ENCODE results near the gene PLPP2.

Gene PLPP2

DNA sequence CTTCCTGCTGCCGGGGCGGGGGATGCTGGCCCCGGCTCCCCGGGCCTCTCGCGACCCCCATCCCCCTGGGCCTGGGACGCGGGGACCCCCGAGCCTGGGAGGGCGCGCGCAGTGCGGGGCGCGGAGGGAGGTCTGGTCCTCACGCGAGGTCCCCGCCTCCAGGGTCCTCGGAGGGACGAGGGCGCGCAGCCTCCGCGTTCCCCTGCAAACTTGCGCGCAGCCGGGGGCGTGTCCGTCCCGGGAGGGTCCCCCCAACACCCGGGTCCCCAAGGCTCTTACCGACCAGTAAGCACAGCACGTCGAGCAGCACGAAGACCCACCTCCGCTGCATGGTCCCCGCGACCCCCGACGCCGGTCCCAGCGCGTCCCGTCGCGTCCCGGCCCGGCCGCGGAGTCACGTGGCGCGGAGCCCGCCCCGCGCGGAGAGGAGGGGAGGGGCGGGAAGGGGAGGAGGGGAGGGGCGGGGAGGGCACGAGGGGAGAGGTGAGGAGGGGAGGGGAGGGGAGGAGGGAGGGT lies at the start of gene PLPP2:
TSS of gene PLPP2 (minus strand) at position 398 of the 516 bp plus-strand sequence. CDS start at position 331, 67 bp downstream.
- no peak within 1 kb of the TSS for H3K4me3 ChIP-seq (ENCODE audit: low read length)
- peaks cover 12% of the 10 kb centered on the region for H3K27me3 ChIP-seq (ENCODE audit: control insufficient read depth, low read length)
- no peaks in the 10 kb centered on the region for H3F3A ChIP-seq (ENCODE audit: control insufficient read depth, insufficient read depth)
- no peaks in the 10 kb centered on the region for H3K9me2 ChIP-seq (replicated peaks; ENCODE audit: control insufficient read depth, low read length)
- TF ChIP-seq, protein P1, sequence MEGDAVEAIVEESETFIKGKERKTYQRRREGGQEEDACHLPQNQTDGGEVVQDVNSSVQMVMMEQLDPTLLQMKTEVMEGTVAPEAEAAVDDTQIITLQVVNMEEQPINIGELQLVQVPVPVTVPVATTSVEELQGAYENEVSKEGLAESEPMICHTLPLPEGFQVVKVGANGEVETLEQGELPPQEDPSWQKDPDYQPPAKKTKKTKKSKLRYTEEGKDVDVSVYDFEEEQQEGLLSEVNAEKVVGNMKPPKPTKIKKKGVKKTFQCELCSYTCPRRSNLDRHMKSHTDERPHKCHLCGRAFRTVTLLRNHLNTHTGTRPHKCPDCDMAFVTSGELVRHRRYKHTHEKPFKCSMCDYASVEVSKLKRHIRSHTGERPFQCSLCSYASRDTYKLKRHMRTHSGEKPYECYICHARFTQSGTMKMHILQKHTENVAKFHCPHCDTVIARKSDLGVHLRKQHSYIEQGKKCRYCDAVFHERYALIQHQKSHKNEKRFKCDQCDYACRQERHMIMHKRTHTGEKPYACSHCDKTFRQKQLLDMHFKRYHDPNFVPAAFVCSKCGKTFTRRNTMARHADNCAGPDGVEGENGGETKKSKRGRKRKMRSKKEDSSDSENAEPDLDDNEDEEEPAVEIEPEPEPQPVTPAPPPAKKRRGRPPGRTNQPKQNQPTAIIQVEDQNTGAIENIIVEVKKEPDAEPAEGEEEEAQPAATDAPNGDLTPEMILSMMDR (IDR thresholded peaks at IDR 0.05; ENCODE audit: low read depth, low read length, poor library complexity, severe bottlenecking), result no peak
- no peak for TF ChIP-seq EZH2phosphoT487 (IDR thresholded peaks at IDR 0.05; ENCODE audit: borderline replicate concordance, low read length)
- no peak within 1 kb of the TSS for H3K27ac ChIP-seq (ENCODE audit: low read depth, low read length)
- H3K4me1 ChIP-seq (ENCODE audit: control insufficient read depth, low read length), result no peaks in the 10 kb centered on the region
- no peaks in the 10 kb centered on the region for H3K9me3 ChIP-seq (ENCODE audit: control insufficient read depth, insufficient read depth, low read length)
- no peak within 1 kb of the TSS for H3K4me2 ChIP-seq (ENCODE audit: low read length)
- H3K36me3 ChIP-seq (ENCODE audit: control insufficient read depth, low read length), result no peaks in the 10 kb centered on the region
- no peaks in the 10 kb centered on the region for H4K20me1 ChIP-seq (ENCODE audit: control insufficient read depth, insufficient read depth, low read depth, low read length)
- H3K79me2 ChIP-seq (ENCODE audit: control insufficient read depth, low read length), result no peaks in the 10 kb centered on the region

DNA sequence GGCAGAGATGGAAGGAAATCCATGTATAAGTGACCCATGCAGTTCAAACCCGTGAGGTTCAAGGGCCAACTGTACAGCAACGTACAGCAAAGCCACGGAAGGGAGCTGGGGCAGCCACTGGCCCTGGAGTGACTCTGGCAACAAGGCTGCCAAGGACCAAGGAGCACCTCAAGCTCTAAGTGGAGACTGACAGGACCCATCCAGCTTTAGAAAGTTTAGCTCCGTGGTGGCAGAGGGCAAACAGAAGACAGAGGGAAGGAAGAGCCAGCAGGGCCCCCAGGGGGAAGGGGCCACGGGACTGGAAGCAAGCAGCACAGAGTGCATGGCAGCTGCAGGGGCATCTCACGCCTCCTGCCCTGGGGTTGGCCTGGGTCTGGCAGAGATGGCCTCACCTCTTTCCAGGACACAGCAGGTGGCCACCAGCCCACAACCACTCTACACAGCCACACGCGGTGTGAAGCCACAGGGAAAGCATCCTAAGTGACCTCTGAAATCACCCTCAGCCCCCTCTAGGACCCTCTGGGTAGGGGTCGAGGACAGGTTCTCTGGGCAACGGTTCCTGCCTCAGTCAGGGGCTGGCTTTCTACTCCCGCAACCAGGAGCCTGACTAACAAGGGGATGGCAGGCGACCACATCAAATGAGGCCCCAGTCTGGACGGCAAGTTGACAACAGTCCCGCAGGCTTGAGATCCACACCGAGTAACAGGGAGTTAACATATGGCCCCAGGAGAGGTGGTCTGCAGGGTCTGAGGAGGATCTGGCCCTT lies 49.6 kb upstream of the PLPP2 start:
- TF ChIP-seq, protein P1 (IDR thresholded peaks at IDR 0.05; ENCODE audit: low read depth, low read length, poor library complexity, severe bottlenecking), result no peak
- TF ChIP-seq EZH2phosphoT487 (IDR thresholded peaks at IDR 0.05; ENCODE audit: borderline replicate concordance, low read length), result no peak
- 0 out of 2 replicates have a peak, but pooled peaks cover 2% of the 10 kb centered on the region for H3F3A ChIP-seq (ENCODE audit: control insufficient read depth, insufficient read depth)
- no peak overlapping the region; the same call in 1 of the 2 replicates for H3K4me2 ChIP-seq (ENCODE audit: low read length)
- no peak overlapping the region for H3K27ac ChIP-seq (ENCODE audit: low read depth, low read length)
- 0 out of 2 replicates have a peak, but pooled peaks cover 4% of the 10 kb centered on the region for H4K20me1 ChIP-seq (ENCODE audit: control insufficient read depth, insufficient read depth, low read depth, low read length)
- H3K79me2 ChIP-seq (ENCODE audit: control insufficient read depth, low read length), result peaks cover 81% of the 10 kb centered on the region
- H3K27me3 ChIP-seq (ENCODE audit: control insufficient read depth, low read length), result no peaks in the 10 kb centered on the region
- H3K9me2 ChIP-seq (replicated peaks; ENCODE audit: control insufficient read depth, low read length), result no peaks in the 10 kb centered on the region
- H3K4me3 ChIP-seq (ENCODE audit: low read length), result no peak overlapping the region
- H3K9me3 ChIP-seq (ENCODE audit: control insufficient read depth, insufficient read depth, low read length), result peaks cover 3% of the 10 kb centered on the region; the same call in 1 of the 2 replicates
- peaks cover 24% of the 10 kb centered on the region for H3K4me1 ChIP-seq (ENCODE audit: control insufficient read depth, low read length)
- H3K36me3 ChIP-seq (ENCODE audit: control insufficient read depth, low read length), result peaks cover 51% of the 10 kb centered on the region

DNA sequence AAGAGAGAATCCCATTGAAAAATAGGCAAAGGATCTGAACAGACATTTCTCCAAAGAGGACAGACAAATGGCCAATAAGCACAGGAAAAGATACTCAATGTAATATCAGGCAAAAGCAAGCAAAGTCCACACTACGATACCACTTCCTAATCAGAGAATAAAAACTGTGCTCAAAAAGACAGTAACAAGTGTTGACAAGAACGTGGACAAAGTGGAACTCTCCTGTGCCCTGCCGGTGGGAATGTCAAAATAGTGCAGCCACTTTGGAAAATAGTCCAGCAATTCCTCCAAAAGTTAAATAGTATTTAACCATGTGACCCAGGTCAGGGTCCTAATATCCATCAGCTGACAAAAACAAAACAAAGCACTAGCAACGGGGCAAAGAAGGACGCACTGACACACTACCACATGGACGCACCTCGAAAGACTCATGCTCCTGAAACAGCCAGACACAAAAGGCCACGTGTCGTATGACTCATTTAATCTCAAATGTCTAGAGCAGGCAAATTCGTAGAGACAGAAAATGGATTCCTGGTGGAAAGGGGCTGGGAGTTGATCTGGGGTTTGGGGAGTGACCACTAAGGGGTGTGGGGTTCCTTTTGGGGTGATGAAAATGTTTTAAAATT lies 48.2 kb upstream of the PLPP2 start:
- Histone ChIP-seq H3K36me3 (ENCODE audit: control insufficient read depth, low read length) (peaks cover 63% of the 10 kb centered on the region), H3K9me3 (ENCODE audit: control insufficient read depth, insufficient read depth, low read length) (peaks cover 3% of the 10 kb centered on the region; the same call in 1 of the 2 replicates), H3K4me3 (ENCODE audit: low read length) (no peak overlapping the region), H3K27ac (ENCODE audit: low read depth, low read length) (no peak overlapping the region), H3K27me3 (ENCODE audit: control insufficient read depth, low read length) (no peaks in the 10 kb centered on the region), H4K20me1 (ENCODE audit: control insufficient read depth, insufficient read depth, low read depth, low read length) (0 out of 2 replicates have a peak, but pooled peaks cover 4% of the 10 kb centered on the region), H3F3A (ENCODE audit: control insufficient read depth, insufficient read depth) (no peaks in the 10 kb centered on the region), H3K9me2 (replicated peaks; ENCODE audit: control insufficient read depth, low read length) (no peaks in the 10 kb centered on the region), H3K79me2 (ENCODE audit: control insufficient read depth, low read length) (peaks cover 96% of the 10 kb centered on the region), H3K4me1 (ENCODE audit: control insufficient read depth, low read length) (peaks cover 18% of the 10 kb centered on the region), H3K4me2 (ENCODE audit: low read length) (no peak overlapping the region)
- TF ChIP-seq, protein P1 (IDR thresholded peaks at IDR 0.05; ENCODE audit: low read depth, low read length, poor library complexity, severe bottlenecking), result no peak
- TF ChIP-seq EZH2phosphoT487 (IDR thresholded peaks at IDR 0.05; ENCODE audit: borderline replicate concordance, low read length), result no peak
